GM21360 (cell line): ENCODE data around the gene CYP4F12.
"Not testable (repeated sequence)": the region's sequence is repeated elsewhere in the genome, so short reads cannot be mapped to it uniquely, and the experiment has no call there.

Experiments
- ATAC-seq: cut with Tn5 transposase; IDR thresholded peaks from one replicate; pipeline ENCODE4 v1.9.1; 2021; ENCODE audit warnings: mild to moderate bottlenecking, moderate library complexity; ENCODE audit not compliant: unreplicated experiment

The CYP4F12 gene

GRCh38 chr19:15650123-15650522 is 22.8 kb upstream of the CYP4F12 start:
- not testable (repeated sequence) for ATAC-seq

- ATAC-seq: no peak
These were observed 21.1 kb upstream of the CYP4F12 start for GRCh38 chr19:15651791-15652190.

GRCh38 chr19:15652559-15653278 is 20.2 kb upstream of the CYP4F12 start:
- ATAC-seq: no peak

- no peak for ATAC-seq
These were observed 16.4 kb upstream of the CYP4F12 start for GRCh38 chr19:15656467-15656866.

GRCh38 chr19:15663247-15663646 is 9.6 kb upstream of the CYP4F12 start:
- no peak for ATAC-seq

GRCh38 chr19:15666186-15666585 is 6.7 kb upstream of the CYP4F12 start:
- no peak for ATAC-seq

GRCh38 chr19:15666883-15667282 is 6.0 kb upstream of the CYP4F12 start:
- ATAC-seq: no peak

- ATAC-seq: no peak
These were observed 3.4 kb upstream of the CYP4F12 start for GRCh38 chr19:15669440-15669839.

- ATAC-seq: no peak
These were observed 3.0 kb upstream of the CYP4F12 start for GRCh38 chr19:15669891-15670290.

- no peak for ATAC-seq
These were observed 1.6 kb upstream of the CYP4F12 start for GRCh38 chr19:15671237-15671821.

- ATAC-seq: no peak
These were observed 852 bp upstream of the CYP4F12 start for GRCh38 chr19:15671891-15672579.

- ATAC-seq: no peak
These were observed 328 bp downstream of the CYP4F12 start for GRCh38 chr19:15673176-15673654.

- ATAC-seq: no peak
These were observed 2.7 kb downstream of the CYP4F12 start for GRCh38 chr19:15675560-15675959.

- no peak for ATAC-seq
These were observed 6.2 kb downstream of the CYP4F12 start for GRCh38 chr19:15679089-15679488.

GRCh38 chr19:15679865-15680264 is 7.0 kb downstream of the CYP4F12 start:
- not testable (repeated sequence) for ATAC-seq

GRCh38 chr19:15680478-15681322 is 7.8 kb downstream of the CYP4F12 start:
- no peak for ATAC-seq

GRCh38 chr19:15683411-15683810 is 10.5 kb downstream of the CYP4F12 start:
- ATAC-seq: no peak

GRCh38 chr19:15684828-15685227 is 11.9 kb downstream of the CYP4F12 start:
- no peak for ATAC-seq

- ATAC-seq: no peak
These were observed 23.8 kb downstream of the CYP4F12 start for GRCh38 chr19:15696654-15697194.

- no peak for ATAC-seq
These were observed 29.1 kb downstream of the CYP4F12 start for GRCh38 chr19:15701757-15702533.
